Measurements from ENCODE around the gene PEX14. TPM values are rescaled to one million over a fixed set of nuclear protein-coding genes. Genes with fewer than 3 reads are reported as not detected.
"Not testable (repeated sequence)": the region's sequence is repeated elsewhere in the genome, so short reads cannot be mapped to it uniquely, and the experiment has no call there.

Gene PEX14
- total RNA-seq, 1 donor from 2014 or later = 19.2 TPM

GRCh38 chr1:10451287-10451686, 23.5 kb upstream of the PEX14 start:
- no peak overlapping the region for H3K4me3 ChIP-seq (ENCODE audit: low read depth, low read length)
- no peak for DNase-seq (ENCODE audit: low read depth)
- no peak for TF ChIP-seq CTCF (conservative IDR thresholded peaks at IDR 0.05; ENCODE audit: low read depth, low read length)

GRCh38 chr1:10456048-10456447, 18.7 kb upstream of the PEX14 start:
- TF ChIP-seq CTCF (conservative IDR thresholded peaks at IDR 0.05; ENCODE audit: low read depth, low read length) = peak; percentile 5
- no peak overlapping the region for H3K4me3 ChIP-seq (ENCODE audit: low read depth, low read length)
- DNase-seq (ENCODE audit: low read depth) = no peak

- no peak for DNase-seq (ENCODE audit: low read depth)
- H3K4me3 ChIP-seq (ENCODE audit: low read depth, low read length) = no peak overlapping the region
- TF ChIP-seq CTCF (conservative IDR thresholded peaks at IDR 0.05; ENCODE audit: low read depth, low read length) = no peak
These were observed 18.1 kb upstream of the PEX14 start for GRCh38 chr1:10456661-10457060.

- DNase-seq (ENCODE audit: low read depth); H3K4me3 ChIP-seq (ENCODE audit: low read depth, low read length): not testable (repeated sequence)
These were observed 17.3 kb upstream of the PEX14 start for GRCh38 chr1:10457462-10457861.

- DNase-seq (ENCODE audit: low read depth) = no peak
- no peak overlapping the region for H3K4me3 ChIP-seq (ENCODE audit: low read depth, low read length)
- no peak for TF ChIP-seq CTCF (conservative IDR thresholded peaks at IDR 0.05; ENCODE audit: low read depth, low read length)
These were observed 16.9 kb upstream of the PEX14 start for GRCh38 chr1:10457875-10458274.

GRCh38 chr1:10459184-10459583, 15.6 kb upstream of the PEX14 start:
- no peak overlapping the region for H3K4me3 ChIP-seq (ENCODE audit: low read depth, low read length)
- no peak for TF ChIP-seq CTCF (conservative IDR thresholded peaks at IDR 0.05; ENCODE audit: low read depth, low read length)
- peak; percentile 74 for DNase-seq (ENCODE audit: low read depth)

- TF ChIP-seq CTCF (conservative IDR thresholded peaks at IDR 0.05; ENCODE audit: low read depth, low read length) = no peak
- DNase-seq (ENCODE audit: low read depth) = no peak
These were observed 7.7 kb upstream of the PEX14 start for GRCh38 chr1:10467078-10467477.

GRCh38 chr1:10470043-10470442, 4.7 kb upstream of the PEX14 start:
- no peak overlapping the region for H3K4me3 ChIP-seq (ENCODE audit: low read depth, low read length)
- DNase-seq (ENCODE audit: low read depth) = no peak
- TF ChIP-seq CTCF (conservative IDR thresholded peaks at IDR 0.05; ENCODE audit: low read depth, low read length) = no peak

More at GRCh38 chr1:10467078-10467477, 7.7 kb upstream of the PEX14 start:
- H3K4me3 ChIP-seq (ENCODE audit: low read depth, low read length) = no peak overlapping the region

All from epithelial cell of proximal tubule (primary cell).